Activated T-cell treated with anti-CD3 and anti-CD28 coated beads for 1 hour (primary cell): Measurements from ENCODE around the gene ZNF516.

Experiments
- DNase-seq: peaks from one replicate; pipeline ENCODE4 v3.0.0-alpha.2; 2020; ENCODE audit warnings: low read depth

Gene ZNF516

GRCh38 chr18:76396792-76397191 is 98.2 kb downstream of the ZNF516 start:
- DNase-seq, result no peak

GRCh38 chr18:76395609-76396008 is 99.4 kb downstream of the ZNF516 start:
- no peak for DNase-seq

GRCh38 chr18:76394780-76395476 is 100.1 kb downstream of the ZNF516 start:
- DNase-seq, result no peak

- DNase-seq, result no peak
Observed at GRCh38 chr18:76392349-76392748, 102.7 kb downstream of the ZNF516 start.

- no peak for DNase-seq
Observed at GRCh38 chr18:76391746-76392145, 103.3 kb downstream of the ZNF516 start.

GRCh38 chr18:76391038-76391437 is 104.0 kb downstream of the ZNF516 start:
- DNase-seq, result no peak

GRCh38 chr18:76390452-76391035 is 104.5 kb downstream of the ZNF516 start:
- no peak for DNase-seq

GRCh38 chr18:76389716-76390115 is 105.3 kb downstream of the ZNF516 start:
- no peak for DNase-seq

- DNase-seq, result no peak
Observed at GRCh38 chr18:76388891-76389423, 106.1 kb downstream of the ZNF516 start.

- DNase-seq, result no peak
Observed at GRCh38 chr18:76388261-76388660, 106.8 kb downstream of the ZNF516 start.

- DNase-seq, result no peak
Observed at GRCh38 chr18:76387608-76388007, 107.4 kb downstream of the ZNF516 start.

- no peak for DNase-seq
Observed at GRCh38 chr18:76386886-76387285, 108.2 kb downstream of the ZNF516 start.

- DNase-seq, result no peak
Observed at GRCh38 chr18:76386071-76386470, 109.0 kb downstream of the ZNF516 start.

GRCh38 chr18:76385681-76385975 is 109.4 kb downstream of the ZNF516 start:
- no peak for DNase-seq

- no peak for DNase-seq
Observed at GRCh38 chr18:76384861-76385680, 110.0 kb downstream of the ZNF516 start.

- no peak for DNase-seq
Observed at GRCh38 chr18:76384114-76384790, 110.8 kb downstream of the ZNF516 start.

GRCh38 chr18:76383636-76384035 is 111.4 kb downstream of the ZNF516 start:
- no peak for DNase-seq

GRCh38 chr18:76382275-76382674 is 112.8 kb downstream of the ZNF516 start:
- DNase-seq, result no peak

GRCh38 chr18:76380791-76381405 is 114.1 kb downstream of the ZNF516 start:
- no peak for DNase-seq

GRCh38 chr18:76380127-76380729 is 114.8 kb downstream of the ZNF516 start:
- DNase-seq, result no peak
